Upper lobe of left lung (tissue), 6 donors: ENCODE results near the gene AOX1. TPM values are rescaled to one million over a fixed set of nuclear protein-coding genes. Genes with fewer than 3 reads are reported as not detected.

ENCODE experiments used
- ATAC-seq, 2 donors: fragments of 200-7000 bp; cut with Tn5 transposase; one replicate each; pipeline ENCODE4 v1.9.1; 2022; ENCODE audit warnings: mild to moderate bottlenecking in 2 of 2, moderate library complexity in 2 of 2; ENCODE audit not compliant: low FRiP score in 2 of 2
- DNase-seq, 2 donors: peaks; one replicate each; pipeline ENCODE4 v3.0.0-alpha.2; 2019 to 2020
- H3K27ac ChIP-seq, 4 donors: fragments of 200-600 bp; sonication (generic); one replicate each; pipeline ENCODE4 v1.5.1; 2016 to 2019
- H3K27me3 ChIP-seq, 4 donors: fragments of 200-600 bp; sonication (generic); one replicate each; pipeline ENCODE4 v1.5.1; 2017 to 2019
- H3K36me3 ChIP-seq, 4 donors: fragments of 200-600 bp; sonication (generic); one replicate each; pipeline ENCODE4 v1.5.1; 2016 to 2019
- H3K4me1 ChIP-seq, 4 donors: fragments of 200-600 bp; sonication (generic); one replicate each; pipeline ENCODE4 v1.5.1; 2018 to 2019
- H3K4me3 ChIP-seq, 4 donors: fragments of 200-600 bp; sonication (generic); one replicate each; pipeline ENCODE4 v1.5.1; 2017 to 2019; ENCODE audit warnings: mild to moderate bottlenecking in 2 of 4, moderate library complexity in 1 of 4
- H3K9me3 ChIP-seq, 4 donors: fragments of 200-600 bp; sonication (generic); one replicate each; pipeline ENCODE4 v1.5.1; 2018 to 2019
- CTCF ChIP-seq, 6 experiments: fragments of 450-650 bp in 4 of 6; fragments of 200-600 bp in 2 of 6; sonication (generic) in 2 of 6; IDR thresholded peaks; one replicate each; pipeline ENCODE4 v1.5.1; 2016 to 2019; ENCODE audit warnings: antibody characterized with exemption in 6 of 6
- EP300 ChIP-seq, 4 donors: sonication (generic); formaldehyde crosslinking; IDR thresholded peaks; one replicate each; pipeline ENCODE4 v1.5.1; 2017; ENCODE audit warnings: antibody characterized with exemption in 4 of 4, control low read depth in 2 of 4
- POLR2A ChIP-seq, 4 donors: fragments of 450-650 bp; IDR thresholded peaks; one replicate each; pipeline ENCODE4 v1.5.1; 2016 to 2017; ENCODE audit warnings: antibody characterized with exemption in 4 of 4, mild to moderate bottlenecking in 2 of 4
- POLR2AphosphoS5 ChIP-seq, 2 donors: sonication (generic); formaldehyde crosslinking; IDR thresholded peaks; one replicate each; pipeline ENCODE4 v1.5.1; 2017; ENCODE audit warnings: antibody characterized with exemption in 2 of 2
- WGBS, 2 donors: methylation state at CpG; one replicate each; pipeline ENCODE4 v1.1.5; 2017 to 2018; 5-methylcytosine and 5-hydroxymethylcytosine counted together
- total RNA-seq, 6 donors: library from RNA; depleted of rRNA in 4 of 6; stranded (reverse); fragments of >200 nt in 4 of 6; gene quantifications; one replicate each; pipeline versions ENCODE4 v1.1.0 to v1.2.1, GENCODE V29; 2016 to 2021
- donor health status: DM: no; HTN: no; CAD: no; lungs with moderate emphysema.
- donor health status: DM: no; HTN: yes; CAD: no; lungs with severe emphysema.

Gene AOX1
- total RNA-seq, 6 donors from 2014 or later = 8.7 to 49.0 (median 27.5) TPM

DNA sequence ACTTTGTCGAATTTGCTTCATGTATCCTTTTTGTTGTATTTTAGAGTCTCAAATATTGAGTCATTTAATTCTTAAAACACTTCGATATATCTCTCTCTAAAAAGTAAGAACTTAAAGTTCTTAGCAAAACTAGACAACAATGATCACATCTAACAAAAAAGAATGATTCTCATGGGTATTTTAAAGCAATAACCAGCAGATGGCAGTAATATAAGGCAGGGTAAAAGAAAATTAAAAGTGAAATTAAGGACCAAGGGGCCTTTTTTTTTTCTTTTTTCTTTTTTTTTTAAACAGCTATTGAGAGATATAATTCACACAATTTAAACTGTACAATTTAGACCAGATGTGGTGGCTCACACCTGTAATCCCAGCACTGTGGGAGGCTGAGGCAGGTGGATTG is 9.9 kb upstream of the AOX1 start:
- H3K27me3 ChIP-seq = no peaks in the 10 kb centered on the region
- 85 to 99% methylated on average over 2 of the region's 2 CpGs for WGBS, 2 donors
- no peaks in the 10 kb centered on the region for H3K36me3 ChIP-seq
- no peaks in the 10 kb centered on the region for H3K4me1 ChIP-seq
- no peaks in the 10 kb centered on the region for H3K9me3 ChIP-seq
- ATAC-seq = no peak
- H3K27ac ChIP-seq = no peak overlapping the region
- TF ChIP-seq POLR2AphosphoS5 (IDR thresholded peaks at IDR 0.05) (no peak), POLR2A (IDR thresholded peaks at IDR 0.05) (no peak), EP300 (IDR thresholded peaks at IDR 0.05) (no peak), CTCF (IDR thresholded peaks at IDR 0.05) (no peak)
- DNase-seq = no peak
- H3K4me3 ChIP-seq = no peak overlapping the region

- Histone ChIP-seq H3K4me3 (no peak overlapping the region), H3K27ac (no peak overlapping the region), H3K4me1 (no peaks in the 10 kb centered on the region), H3K27me3 (no peaks in the 10 kb centered on the region), H3K36me3 (no peaks in the 10 kb centered on the region), H3K9me3 (no peaks in the 10 kb centered on the region)
- no peak for DNase-seq
- ATAC-seq = no peak
- TF ChIP-seq POLR2A (IDR thresholded peaks at IDR 0.05) (no peak), CTCF (IDR thresholded peaks at IDR 0.05) (no peak), POLR2AphosphoS5 (IDR thresholded peaks at IDR 0.05) (no peak), EP300 (IDR thresholded peaks at IDR 0.05) (no peak)
- WGBS, 2 donors = 96 to 97% methylated on average over 3 of the region's 3 CpGs
Measured at GRCh38 chr2:200577027-200577426, 8.8 kb upstream of the AOX1 start.

GRCh38 chr2:200578778-200579177 is 7.0 kb upstream of the AOX1 start:
- ATAC-seq (peak; percentile 40 to 70), DNase-seq (no peak)
- TF ChIP-seq CTCF (IDR thresholded peaks at IDR 0.05) (peak in 5 of 6 experiments; percentile 13 to 55 (median 46)), EP300 (IDR thresholded peaks at IDR 0.05) (no peak)
- Histone ChIP-seq H3K4me1 (no peaks in the 10 kb centered on the region), H3K4me3 (no peak overlapping the region), H3K9me3 (no peaks in the 10 kb centered on the region), H3K36me3 (no peaks in the 10 kb centered on the region), H3K27me3 (no peaks in the 10 kb centered on the region), H3K27ac (no peak overlapping the region)
- 76 to 78% methylated on average over 1 of the region's 1 CpG for WGBS, 2 donors

GRCh38 chr2:200584639-200585038 is 1.2 kb upstream of the AOX1 start:
- Histone ChIP-seq H3K4me1 (peaks cover 4 to 14% (median 8%) of the 10 kb centered on the region in 4 donors), H3K9me3 (no peaks in the 10 kb centered on the region), H3K27ac (no peak overlapping the region), H3K36me3 (no peaks in the 10 kb centered on the region), H3K4me3 (no peak overlapping the region), H3K27me3 (peaks cover 0 to 2% (median 0%) of the 10 kb centered on the region in 4 donors)
- TF ChIP-seq POLR2A (IDR thresholded peaks at IDR 0.05) (no peak), POLR2AphosphoS5 (IDR thresholded peaks at IDR 0.05) (no peak), EP300 (IDR thresholded peaks at IDR 0.05) (no peak), CTCF (IDR thresholded peaks at IDR 0.05) (no peak)
- ATAC-seq (no peak), DNase-seq (no peak)
- WGBS, 2 donors = 85 to 92% methylated on average over 3 of the region's 3 CpGs

DNA sequence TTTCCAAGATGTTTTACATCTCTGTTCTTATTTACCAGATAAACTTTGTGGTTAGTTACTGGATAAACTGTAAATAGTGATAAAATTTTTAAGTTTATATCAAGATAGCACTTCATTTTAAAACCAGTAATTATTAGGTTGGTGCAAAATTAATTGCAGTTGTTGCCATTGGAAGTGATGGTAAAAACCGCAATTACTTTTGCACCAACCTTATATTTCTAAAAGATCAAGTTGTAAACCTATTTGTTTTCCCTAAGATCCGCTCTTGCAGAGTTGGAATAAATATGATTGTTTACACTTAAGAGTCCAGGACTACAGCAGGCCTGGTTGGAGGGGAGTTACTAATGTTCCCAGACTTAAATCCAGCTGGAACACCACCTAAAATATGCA is 479 bp upstream of the AOX1 start:
- no peak for ATAC-seq
- H3K27me3 ChIP-seq = peaks cover 0 to 2% (median 0%) of the 10 kb centered on the region in 4 donors
- no peaks in the 10 kb centered on the region for H3K9me3 ChIP-seq
- H3K4me1 ChIP-seq = peaks cover 4 to 14% (median 8%) of the 10 kb centered on the region in 4 donors
- peak overlapping the region; percentile 2 to 58 (median 49) for H3K4me3 ChIP-seq
- H3K27ac ChIP-seq = peak overlapping the region in 2 of 4 donors; percentile 68 to 72
- 20 to 24% methylated on average over 2 of the region's 2 CpGs for WGBS, 2 donors
- no peaks in the 10 kb centered on the region for H3K36me3 ChIP-seq
- DNase-seq = no peak
- TF ChIP-seq CTCF (IDR thresholded peaks at IDR 0.05) = no peak
- no peak for TF ChIP-seq EP300 (IDR thresholded peaks at IDR 0.05)
- no peak for TF ChIP-seq POLR2A (IDR thresholded peaks at IDR 0.05)
- TF ChIP-seq POLR2AphosphoS5 (IDR thresholded peaks at IDR 0.05) = no peak
